GM19193 (cell line): Measurements from ENCODE around the gene TRMT11.

Experiments
- POLR2A ChIP-seq: IDR thresholded peaks from 4 replicates; pipeline ENCODE4 v1.6.1; 2011; ENCODE audit not compliant: insufficient read depth, insufficient read length; ENCODE audit errors: extremely low read depth

Gene TRMT11

GRCh38 chr6:125979101-125979500 lies 7.2 kb upstream of the TRMT11 start:
- no peak for TF ChIP-seq POLR2A

GRCh38 chr6:125981571-125982185 lies 4.7 kb upstream of the TRMT11 start:
- no peak for TF ChIP-seq POLR2A

GRCh38 chr6:125983246-125983945 lies 2.9 kb upstream of the TRMT11 start:
- TF ChIP-seq POLR2A = no peak

DNA sequence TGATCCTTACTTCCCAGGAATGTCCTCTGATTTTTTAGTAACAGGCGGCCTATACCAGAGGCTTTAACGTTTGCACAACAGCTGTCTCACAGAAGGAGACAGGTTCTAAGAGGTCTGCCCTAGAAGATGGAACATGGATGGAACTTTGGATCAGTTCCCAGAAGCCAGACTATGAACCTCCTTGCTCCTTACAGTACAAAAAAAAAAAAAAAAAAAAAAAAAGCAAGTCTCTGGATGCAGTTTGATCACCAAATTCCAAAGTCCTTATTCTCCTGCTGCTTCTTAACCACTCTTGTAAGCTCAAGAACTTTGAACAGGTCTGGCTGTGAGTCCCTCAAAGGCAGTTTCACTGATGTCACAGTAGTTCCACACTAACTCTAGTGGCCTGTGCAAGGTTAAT lies 2.0 kb upstream of the TRMT11 start:
- TF ChIP-seq POLR2A = no peak

DNA sequence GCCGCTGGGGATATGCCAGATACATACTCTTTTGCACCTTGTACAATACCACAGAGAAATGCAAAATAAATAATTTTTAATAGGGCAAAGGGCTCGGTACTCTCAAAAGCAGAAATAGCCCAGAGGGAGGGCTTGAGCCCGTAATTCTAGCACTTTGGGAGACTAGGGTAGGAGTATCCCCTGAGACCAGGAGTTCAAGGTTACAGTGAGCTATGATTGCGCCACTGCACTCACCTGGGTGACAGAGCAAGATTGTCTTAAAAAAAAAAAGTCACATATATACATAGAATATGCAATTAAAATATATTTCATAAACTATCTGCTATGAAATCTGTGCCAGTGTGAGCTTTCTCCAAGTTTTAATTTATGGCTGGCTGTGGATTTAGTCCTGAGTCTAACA lies 818 bp upstream of the TRMT11 start:
- no peak for TF ChIP-seq POLR2A

- no peak for TF ChIP-seq POLR2A
Observed at GRCh38 chr6:125985979-125986300, 400 bp upstream of the TRMT11 start.

GRCh38 chr6:125987026-125987617 lies 782 bp downstream of the TRMT11 start:
- no peak for TF ChIP-seq POLR2A

DNA sequence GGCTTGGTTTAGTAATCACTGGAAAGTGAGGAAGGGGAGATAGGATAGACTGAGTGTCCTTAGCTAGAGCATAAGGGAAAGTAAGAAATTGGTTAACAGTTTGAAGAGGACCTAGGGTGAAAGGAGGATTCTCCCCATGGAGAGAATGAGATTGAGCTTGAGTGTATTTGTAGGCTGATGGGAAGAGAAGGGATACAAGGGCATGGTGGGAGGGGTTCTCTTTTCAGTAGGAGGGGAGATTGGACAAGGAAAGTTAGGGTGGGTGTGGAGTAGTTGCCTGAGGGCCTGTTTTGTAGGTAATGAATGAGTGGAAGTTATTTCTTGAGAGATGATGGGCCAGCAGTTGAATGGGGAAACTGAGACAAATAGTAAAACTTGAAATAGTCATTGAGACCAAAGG lies 1.9 kb downstream of the TRMT11 start:
- no peak for TF ChIP-seq POLR2A

DNA sequence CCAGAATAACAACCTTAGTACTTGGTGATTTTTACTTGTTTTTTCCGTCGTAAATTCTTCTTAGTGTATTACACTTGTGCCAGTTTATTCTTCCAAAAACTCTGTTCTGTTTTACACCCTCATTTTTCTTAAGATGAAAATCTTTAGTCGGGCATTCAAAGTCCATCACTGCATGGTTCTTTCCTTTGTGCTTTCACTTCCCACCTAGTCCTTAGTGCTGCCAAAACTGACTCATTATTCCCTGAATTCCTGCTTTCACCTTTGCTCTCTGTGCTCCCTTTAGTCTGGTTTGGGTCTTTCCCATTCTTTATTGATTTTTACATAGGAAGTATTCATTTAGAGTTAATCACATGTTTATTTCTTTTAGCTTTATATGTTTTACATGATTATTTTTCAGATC lies 3.3 kb downstream of the TRMT11 start:
- no peak for TF ChIP-seq POLR2A

GRCh38 chr6:125991653-125992052 lies 5.3 kb downstream of the TRMT11 start:
- no peak for TF ChIP-seq POLR2A

- TF ChIP-seq POLR2A = no peak
Observed at GRCh38 chr6:125994670-125995488, 8.5 kb downstream of the TRMT11 start.

DNA sequence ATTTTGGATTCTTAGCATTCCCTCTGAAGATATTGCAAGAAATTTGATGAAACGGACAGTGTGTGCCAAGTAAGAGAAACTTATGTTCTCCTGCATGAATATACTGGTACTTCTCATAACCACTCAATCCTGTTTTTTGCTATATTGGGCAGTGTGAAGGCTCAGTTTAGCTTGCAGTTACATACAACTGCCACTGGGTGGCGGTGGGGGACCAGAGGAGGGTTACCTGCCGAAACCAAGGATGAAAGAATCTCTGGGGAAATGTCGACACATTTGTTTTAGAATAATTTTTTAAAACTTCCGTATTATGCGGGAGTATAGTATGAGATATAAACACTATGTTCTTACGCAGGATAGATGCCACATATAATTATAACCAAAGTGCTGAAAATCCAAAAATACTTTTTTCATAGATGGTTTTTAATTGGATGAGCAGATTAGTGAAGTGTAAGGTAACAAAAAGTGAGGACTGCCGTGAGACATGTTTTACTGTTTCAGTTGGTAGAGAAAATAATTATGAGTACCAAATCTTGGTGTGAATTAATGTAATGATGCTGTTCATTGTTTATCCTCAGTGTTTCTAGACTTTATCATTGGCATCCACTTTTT lies 9.7 kb downstream of the TRMT11 start:
- TF ChIP-seq POLR2A = no peak

- TF ChIP-seq POLR2A = no peak
Observed at GRCh38 chr6:126002755-126003679, 16.7 kb downstream of the TRMT11 start.

DNA sequence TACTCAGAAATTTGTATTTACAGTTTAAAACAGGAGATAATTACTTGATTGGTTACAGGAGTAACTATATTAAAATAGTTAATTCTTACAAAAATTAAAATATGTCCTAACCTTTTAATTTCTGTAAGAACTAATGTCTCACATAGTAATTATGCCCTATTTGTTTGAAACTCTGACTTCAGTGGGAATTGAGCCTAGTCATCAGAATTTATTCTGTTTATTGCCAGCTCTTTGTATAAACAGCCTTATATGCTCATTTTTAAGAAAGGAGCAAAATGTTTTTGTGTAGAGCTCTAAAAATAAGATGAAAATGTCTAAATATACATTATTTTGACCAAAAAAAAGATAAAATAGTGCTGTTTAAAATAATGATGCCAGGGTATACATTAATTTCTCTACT lies 21.5 kb downstream of the TRMT11 start:
- TF ChIP-seq POLR2A = no peak
